Measurements from ENCODE around the gene SLC35B1.

The SLC35B1 gene

DNA sequence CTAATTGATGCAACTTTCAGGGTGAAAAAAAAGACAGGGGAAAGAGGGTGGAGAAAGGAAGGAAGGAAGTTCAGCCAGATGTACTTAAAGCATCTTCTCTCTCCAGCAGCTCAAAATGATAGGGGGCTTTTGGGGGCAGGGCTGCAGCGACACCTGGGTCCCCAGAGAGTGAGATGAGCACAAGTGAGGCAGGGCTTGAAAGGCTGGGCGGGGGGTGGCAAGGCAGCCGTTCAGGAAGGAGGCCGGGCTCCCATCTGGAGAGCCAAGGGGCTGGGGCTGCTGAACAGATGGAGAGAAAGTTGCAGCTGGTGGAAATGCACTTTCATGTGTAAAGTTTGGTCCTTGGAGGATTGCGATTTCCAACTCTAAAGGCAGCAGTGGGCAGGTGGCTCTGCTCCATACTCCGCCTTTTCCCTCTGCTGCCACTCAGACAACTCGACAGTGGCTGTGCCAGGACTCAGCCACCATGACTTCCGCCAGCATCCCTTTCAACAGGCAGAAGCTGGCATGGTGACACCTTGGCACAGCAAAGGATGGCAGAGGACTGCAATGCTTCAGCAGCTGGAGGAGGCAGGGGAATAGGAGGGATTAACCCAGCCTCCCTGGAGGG lies 7.7 kb downstream of the SLC35B1 start:
- no peak overlapping the region for H3K4me3 ChIP-seq (ENCODE audit: low read depth, low read length)
- TF ChIP-seq, protein P1, sequence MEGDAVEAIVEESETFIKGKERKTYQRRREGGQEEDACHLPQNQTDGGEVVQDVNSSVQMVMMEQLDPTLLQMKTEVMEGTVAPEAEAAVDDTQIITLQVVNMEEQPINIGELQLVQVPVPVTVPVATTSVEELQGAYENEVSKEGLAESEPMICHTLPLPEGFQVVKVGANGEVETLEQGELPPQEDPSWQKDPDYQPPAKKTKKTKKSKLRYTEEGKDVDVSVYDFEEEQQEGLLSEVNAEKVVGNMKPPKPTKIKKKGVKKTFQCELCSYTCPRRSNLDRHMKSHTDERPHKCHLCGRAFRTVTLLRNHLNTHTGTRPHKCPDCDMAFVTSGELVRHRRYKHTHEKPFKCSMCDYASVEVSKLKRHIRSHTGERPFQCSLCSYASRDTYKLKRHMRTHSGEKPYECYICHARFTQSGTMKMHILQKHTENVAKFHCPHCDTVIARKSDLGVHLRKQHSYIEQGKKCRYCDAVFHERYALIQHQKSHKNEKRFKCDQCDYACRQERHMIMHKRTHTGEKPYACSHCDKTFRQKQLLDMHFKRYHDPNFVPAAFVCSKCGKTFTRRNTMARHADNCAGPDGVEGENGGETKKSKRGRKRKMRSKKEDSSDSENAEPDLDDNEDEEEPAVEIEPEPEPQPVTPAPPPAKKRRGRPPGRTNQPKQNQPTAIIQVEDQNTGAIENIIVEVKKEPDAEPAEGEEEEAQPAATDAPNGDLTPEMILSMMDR (conservative IDR thresholded peaks at IDR 0.05; ENCODE audit: low read depth, low read length) = no peak
- no peak for DNase-seq (ENCODE audit: low read depth)

DNA sequence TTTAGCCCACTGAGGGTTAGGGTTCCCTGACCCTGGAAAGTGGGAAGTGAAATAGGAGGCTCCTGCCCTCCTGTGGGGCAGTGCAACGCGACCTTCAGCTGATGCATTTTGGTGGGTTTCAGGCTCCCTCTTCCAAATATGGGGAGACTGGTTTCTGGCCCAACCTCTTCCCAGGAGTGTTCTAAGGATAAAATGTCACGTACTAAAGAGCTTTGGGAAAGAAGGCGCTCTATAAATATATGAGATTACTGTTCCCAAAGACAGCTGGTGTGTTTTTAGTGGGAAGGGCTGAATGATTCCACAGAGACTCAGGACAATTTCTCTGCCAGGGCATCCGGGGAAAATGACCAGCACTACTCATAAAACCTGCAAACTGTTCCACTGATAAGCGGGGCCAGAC lies 9.8 kb downstream of the SLC35B1 start:
- no peak for DNase-seq (ENCODE audit: low read depth)
- H3K4me3 ChIP-seq (ENCODE audit: low read depth, low read length) = no peak overlapping the region
- TF ChIP-seq, protein P1 (conservative IDR thresholded peaks at IDR 0.05; ENCODE audit: low read depth, low read length) = no peak

GRCh38 chr17:49696233-49696761 lies 11.5 kb downstream of the SLC35B1 start:
- DNase-seq (ENCODE audit: low read depth) = no peak
- TF ChIP-seq, protein P1 (conservative IDR thresholded peaks at IDR 0.05; ENCODE audit: low read depth, low read length) = no peak
- no peak overlapping the region for H3K4me3 ChIP-seq (ENCODE audit: low read depth, low read length)

- TF ChIP-seq, protein P1 (conservative IDR thresholded peaks at IDR 0.05; ENCODE audit: low read depth, low read length) = no peak
- no peak for DNase-seq (ENCODE audit: low read depth)
- H3K4me3 ChIP-seq (ENCODE audit: low read depth, low read length) = no peak overlapping the region
Observed at GRCh38 chr17:49695698-49696232, 12.0 kb downstream of the SLC35B1 start.

DNA sequence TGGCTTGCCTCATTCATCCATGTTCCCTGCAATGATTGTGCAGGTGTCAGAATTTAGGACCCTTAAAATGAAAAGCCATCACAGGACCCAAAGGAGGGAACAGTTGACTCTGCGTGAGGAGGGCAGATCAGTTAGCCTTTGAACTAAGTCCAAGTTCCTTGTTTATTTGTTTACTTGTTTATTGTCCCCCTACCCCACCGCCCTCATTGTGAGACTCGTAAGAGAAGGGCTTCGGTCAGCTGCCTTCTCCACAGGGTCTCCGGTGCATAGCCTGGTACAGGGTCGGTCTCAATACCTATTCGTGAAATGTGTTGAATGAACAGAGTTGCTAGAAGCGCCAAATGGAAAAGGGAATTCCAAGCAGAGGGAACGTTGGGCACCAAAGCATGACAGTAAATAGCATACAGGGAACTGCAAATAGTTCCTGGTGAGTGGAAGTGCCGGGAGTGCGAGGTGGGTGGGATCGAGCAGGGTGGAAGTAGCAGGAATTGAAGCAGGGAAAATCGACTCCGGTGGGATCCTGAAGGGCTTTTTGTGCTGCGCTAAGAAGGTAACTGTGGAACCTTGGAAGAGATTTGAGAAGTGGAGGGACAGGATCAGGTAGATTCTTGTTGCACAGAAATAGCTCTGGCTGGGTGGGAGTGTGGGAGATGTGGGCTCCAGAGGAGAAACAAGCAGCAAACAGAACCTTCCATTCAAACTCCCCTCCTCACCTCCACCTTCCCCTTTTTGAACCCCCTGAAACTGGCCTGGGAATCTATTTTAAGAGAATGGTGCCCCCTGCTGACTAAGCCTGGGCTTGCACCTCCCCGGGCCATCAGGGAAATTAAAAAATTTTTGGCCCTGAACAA lies 12.7 kb downstream of the SLC35B1 start:
- TF ChIP-seq, protein P1 (conservative IDR thresholded peaks at IDR 0.05; ENCODE audit: low read depth, low read length) = peak; percentile 97
- no peak overlapping the region for H3K4me3 ChIP-seq (ENCODE audit: low read depth, low read length)
- peak; percentile 31 for DNase-seq (ENCODE audit: low read depth)

GRCh38 chr17:49692751-49693150 lies 15.0 kb downstream of the SLC35B1 start:
- TF ChIP-seq, protein P1 (conservative IDR thresholded peaks at IDR 0.05; ENCODE audit: low read depth, low read length) = no peak
- no peak for DNase-seq (ENCODE audit: low read depth)
- no peak overlapping the region for H3K4me3 ChIP-seq (ENCODE audit: low read depth, low read length)

All from choroid plexus epithelial cell (primary cell).